HEK293T (cell line): ENCODE measurements around the gene UBE2K.
"Not testable (repeated sequence)": the region's sequence is repeated elsewhere in the genome, so short reads cannot be mapped to it uniquely, and the experiment has no call there.

Source experiments
- CTCF ChIA-PET: fragments of 350-600 bp; formaldehyde crosslinking; extraction: SDS; loops from one replicate; lab custom pipeline; 2021; ENCODE audit warnings: antibody characterized with exemption, inconsistent platforms; lab: Yijun Ruan, JAX
- POLR2A ChIA-PET: fragments of 350-600 bp; formaldehyde crosslinking; extraction: SDS; loops from one replicate; lab custom pipeline; 2020; ENCODE audit warnings: antibody characterized with exemption, inconsistent platforms; lab: Yijun Ruan, JAX
- DNase-seq: peaks from one replicate; pipeline ENCODE4 v3.0.0; 2012; ENCODE audit warnings: mixed read lengths; ENCODE audit errors: extremely low spot score
- ARNT ChIP-seq: fragments of 450-650 bp; IDR thresholded peaks from 2 replicates; pipeline ENCODE4 v1.6.1; 2017; ENCODE audit warnings: mild to moderate bottlenecking
- BHLHE40 ChIP-seq: fragments of 450-650 bp; IDR thresholded peaks from 2 replicates; pipeline ENCODE4 v1.6.1; 2016; ENCODE audit warnings: mild to moderate bottlenecking, moderate library complexity, borderline replicate concordance
- CTBP1 ChIP-seq: fragments of 450-650 bp; IDR thresholded peaks from 2 replicates; pipeline ENCODE4 v1.6.1; 2016; ENCODE audit warnings: borderline replicate concordance
- ELF4 ChIP-seq: fragments of 450-650 bp; IDR thresholded peaks from 2 replicates; pipeline ENCODE4 v1.6.1; 2017; ENCODE audit warnings: antibody characterized with exemption
- FOXA1 ChIP-seq: fragments of 450-650 bp; IDR thresholded peaks from 2 replicates; pipeline ENCODE4 v1.6.1; 2016; ENCODE audit warnings: mild to moderate bottlenecking
- FOXK2 ChIP-seq: fragments of 450-650 bp; IDR thresholded peaks from 2 replicates; pipeline ENCODE4 v1.6.1; 2016; ENCODE audit warnings: mild to moderate bottlenecking
- FOXM1 ChIP-seq: fragments of 450-650 bp; IDR thresholded peaks from 2 replicates; pipeline ENCODE4 v1.6.1; 2017; ENCODE audit warnings: mild to moderate bottlenecking, borderline replicate concordance
- HDGF ChIP-seq: fragments of 450-650 bp; IDR thresholded peaks from 2 replicates; pipeline ENCODE4 v1.6.1; 2017; ENCODE audit warnings: antibody characterized with exemption, borderline replicate concordance
- L3MBTL2 ChIP-seq: fragments of 450-650 bp; conservative IDR thresholded peaks from 2 replicates; pipeline ENCODE4 v1.6.1; 2016; ENCODE audit warnings: mild to moderate bottlenecking
- LEF1 ChIP-seq: fragments of 450-650 bp; IDR thresholded peaks from 2 replicates; pipeline ENCODE4 v1.6.1; 2017; ENCODE audit warnings: mild to moderate bottlenecking, borderline replicate concordance
- NFRKB ChIP-seq: fragments of 450-650 bp; IDR thresholded peaks from 2 replicates; pipeline ENCODE4 v1.6.1; 2016; ENCODE audit warnings: mild to moderate bottlenecking, moderate library complexity
- SP1 ChIP-seq: fragments of 450-650 bp; IDR thresholded peaks from 2 replicates; pipeline ENCODE4 v1.6.1; 2017
- SUZ12 ChIP-seq: fragments of 450-650 bp; IDR thresholded peaks from 2 replicates; pipeline ENCODE4 v1.6.1; 2016; ENCODE audit warnings: mild to moderate bottlenecking
- TARDBP ChIP-seq: fragments of 450-650 bp; IDR thresholded peaks from 2 replicates; pipeline ENCODE4 v1.6.1; 2016
- ZNF384 ChIP-seq: fragments of 450-650 bp; IDR thresholded peaks from 2 replicates; pipeline ENCODE4 v1.6.1; 2016
- TF ChIP-seq, protein P1 (sequence below): fragments of 450-650 bp; IDR thresholded peaks from 2 replicates; pipeline ENCODE4 v1.6.1; 2016

The UBE2K gene

DNA sequence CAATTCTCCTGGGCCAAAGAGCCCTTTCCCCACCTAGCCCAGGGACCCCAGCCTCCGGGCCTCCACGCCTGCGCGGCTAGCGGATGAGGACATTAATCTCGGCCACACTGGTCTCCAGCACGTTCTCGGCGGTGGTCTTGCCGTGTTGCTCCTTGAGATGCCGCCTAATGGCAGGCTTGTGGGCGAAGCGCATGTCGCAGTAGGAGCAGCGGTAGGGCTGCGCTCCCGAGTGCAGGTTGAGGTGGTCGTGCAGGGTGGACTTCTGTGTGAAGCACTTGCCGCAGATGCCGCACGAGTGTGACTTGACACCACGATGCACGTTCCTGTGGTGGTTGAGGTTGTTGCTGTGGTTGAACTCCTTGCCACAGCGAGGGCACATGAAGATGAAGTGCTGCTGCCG is 72.1 kb downstream of the UBE2K start:
- POLR2A ChIA-PET = no interaction called here
- CTCF ChIA-PET = no interaction called here
- TF ChIP-seq HDGF (no peak), CTBP1 (no peak), FOXA1 (no peak), SUZ12 (no peak), TARDBP (no peak), NFRKB (no peak), FOXM1 (no peak), ARNT (no peak), ELF4 (no peak), LEF1 (no peak), SP1 (no peak), L3MBTL2 (no peak), BHLHE40 (no peak), FOXK2 (no peak)
- TF ChIP-seq, protein P1, sequence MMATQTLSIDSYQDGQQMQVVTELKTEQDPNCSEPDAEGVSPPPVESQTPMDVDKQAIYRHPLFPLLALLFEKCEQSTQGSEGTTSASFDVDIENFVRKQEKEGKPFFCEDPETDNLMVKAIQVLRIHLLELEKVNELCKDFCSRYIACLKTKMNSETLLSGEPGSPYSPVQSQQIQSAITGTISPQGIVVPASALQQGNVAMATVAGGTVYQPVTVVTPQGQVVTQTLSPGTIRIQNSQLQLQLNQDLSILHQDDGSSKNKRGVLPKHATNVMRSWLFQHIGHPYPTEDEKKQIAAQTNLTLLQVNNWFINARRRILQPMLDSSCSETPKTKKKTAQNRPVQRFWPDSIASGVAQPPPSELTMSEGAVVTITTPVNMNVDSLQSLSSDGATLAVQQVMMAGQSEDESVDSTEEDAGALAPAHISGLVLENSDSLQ = no peak
- no peak for DNase-seq

GRCh38 chr4:39770471-39770870 is 72.5 kb downstream of the UBE2K start:
- ChIA-PET POLR2A (no interaction called here), CTCF (no interaction called here)
- TF ChIP-seq NFRKB (no peak), FOXK2 (no peak), BHLHE40 (no peak), LEF1 (no peak), SUZ12 (no peak), FOXM1 (no peak), L3MBTL2 (no peak), FOXA1 (no peak)
- TF ChIP-seq, protein P1 = no peak
- DNase-seq = no peak

DNA sequence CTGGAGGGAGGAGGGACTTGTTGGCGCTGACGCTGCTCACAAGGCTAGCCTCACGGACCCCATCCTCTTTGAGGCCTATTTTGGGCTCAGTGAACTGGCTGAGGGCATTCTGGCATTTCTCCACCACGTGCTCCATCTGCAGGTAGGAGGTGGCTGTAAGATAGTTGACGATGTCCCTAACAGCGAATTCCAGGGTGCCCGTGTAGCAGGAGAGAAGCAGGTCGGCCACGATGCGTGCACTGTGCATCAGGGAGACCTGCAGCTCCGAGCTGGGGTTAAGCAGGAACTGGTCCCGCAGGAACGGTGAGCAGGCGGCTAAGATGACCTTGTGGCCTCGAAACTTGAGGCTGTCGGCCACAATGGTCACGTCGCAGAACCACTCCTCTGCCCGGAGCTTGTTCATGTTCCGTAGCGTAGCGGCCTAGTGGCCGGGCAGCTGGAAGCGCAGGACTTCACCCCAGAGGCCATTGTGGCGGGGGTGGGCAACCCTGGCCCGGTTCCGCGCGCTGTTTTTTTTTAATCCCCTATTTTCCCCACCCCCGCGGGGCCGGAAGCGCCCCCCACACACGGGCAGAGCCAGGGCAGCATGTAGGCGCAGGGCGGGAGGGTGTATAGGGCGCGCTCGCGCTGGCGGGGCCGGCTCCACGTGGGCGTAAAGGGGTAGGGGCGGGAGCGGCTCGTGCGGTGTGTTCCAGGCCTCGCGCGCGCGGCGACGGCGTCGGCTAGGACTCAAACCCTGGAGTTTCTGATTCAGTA is 73.2 kb downstream of the UBE2K start:
- ChIA-PET CTCF (no interaction called here), POLR2A (no interaction called here)
- DNase-seq = no peak
- TF ChIP-seq BHLHE40 = no peak
- no peak for TF ChIP-seq LEF1
- TF ChIP-seq ARNT = no peak
- TF ChIP-seq NFRKB = no peak
- no peak for TF ChIP-seq ELF4
- no peak for TF ChIP-seq FOXK2
- no peak for TF ChIP-seq SP1
- TF ChIP-seq L3MBTL2 = no peak
- no peak for TF ChIP-seq FOXM1
- no peak for TF ChIP-seq HDGF
- TF ChIP-seq FOXA1 = no peak
- TF ChIP-seq SUZ12 = no peak
- no peak for TF ChIP-seq TARDBP
- TF ChIP-seq CTBP1 = no peak
- TF ChIP-seq ZNF384 = no peak
- TF ChIP-seq, protein P1 = no peak

GRCh38 chr4:39781988-39782387 is 84.1 kb downstream of the UBE2K start:
- DNase-seq, POLR2A ChIA-PET, CTCF ChIA-PET: not testable (repeated sequence)

DNA sequence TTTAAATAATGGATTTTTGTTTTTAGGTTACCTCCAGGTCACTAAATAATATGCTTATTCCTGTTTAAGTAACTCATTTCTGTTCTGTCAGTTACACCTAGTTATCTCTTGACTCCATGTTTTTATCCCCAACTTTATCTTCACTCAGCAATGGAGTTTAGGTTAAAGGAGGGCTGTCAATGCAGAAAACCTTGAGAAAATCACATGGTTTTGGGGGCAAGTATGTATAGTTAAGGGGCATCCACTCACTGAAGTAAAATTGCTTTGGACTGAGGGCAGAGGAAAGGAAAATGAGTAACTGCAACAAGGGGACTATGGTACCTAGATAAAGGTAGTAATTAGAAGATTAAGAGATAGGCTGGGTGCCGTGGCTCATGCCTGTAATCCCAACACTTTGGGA is 87.1 kb downstream of the UBE2K start:
- DNase-seq = no peak
- ChIA-PET POLR2A (no interaction called here), CTCF (no interaction called here)
- TF ChIP-seq LEF1 (no peak), CTBP1 (no peak), L3MBTL2 (no peak), FOXK2 (no peak), NFRKB (no peak)

DNA sequence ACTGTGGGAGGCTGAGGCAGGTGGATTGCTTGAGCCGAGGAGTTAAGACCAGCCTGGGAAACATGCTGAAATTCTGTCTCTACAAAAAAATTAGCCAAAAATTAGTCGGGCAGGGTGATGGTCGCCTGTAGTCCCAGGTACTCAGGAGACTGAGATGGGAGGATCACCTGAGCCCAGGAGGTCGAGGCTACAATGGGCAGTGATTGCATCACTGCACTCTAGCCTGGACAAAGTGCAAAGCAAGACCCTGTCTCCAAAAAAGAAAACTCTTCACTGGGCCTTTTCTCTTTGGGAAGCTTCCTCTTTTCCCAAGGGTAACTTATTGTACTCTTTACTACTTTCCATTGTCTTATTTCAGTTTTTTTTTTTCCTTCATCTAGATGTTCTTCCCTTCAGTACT is 88.9 kb downstream of the UBE2K start:
- ChIA-PET POLR2A (no interaction called here), CTCF (no interaction called here)
- TF ChIP-seq, protein P1 = no peak
- TF ChIP-seq ZNF384 = no peak
- TF ChIP-seq NFRKB = no peak

DNA sequence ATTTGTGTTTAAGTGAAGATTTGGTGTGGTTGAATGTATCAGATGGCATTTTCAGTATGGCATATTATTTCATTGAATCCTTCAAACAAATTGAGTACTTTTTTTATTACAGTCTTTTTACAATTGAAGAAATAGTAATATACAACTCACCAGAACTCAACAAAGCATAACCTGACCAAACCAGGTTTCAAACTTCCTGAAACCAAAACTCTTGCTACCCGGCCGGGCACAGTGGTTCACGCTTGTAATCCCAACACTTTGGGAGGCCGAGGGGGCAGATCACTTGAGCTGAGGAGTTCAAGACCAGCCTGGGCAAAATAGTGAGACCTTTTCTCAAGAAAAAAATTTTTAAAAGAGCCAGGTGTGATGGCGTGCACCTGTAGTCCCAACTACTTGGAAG is 94.2 kb downstream of the UBE2K start:
- TF ChIP-seq NFRKB (no peak), TARDBP (no peak), SP1 (no peak), L3MBTL2 (no peak), HDGF (no peak), FOXA1 (no peak), LEF1 (no peak), ARNT (no peak)
- TF ChIP-seq, protein P1 = no peak
- no peak for DNase-seq
- ChIA-PET CTCF (no interaction called here), POLR2A (no interaction called here)

More for the DNA sequence above, 88.9 kb downstream of the UBE2K start:
- DNase-seq = no peak
